NCI-H187 treated with DMSO at 0.1 percent for 48 hours (cell line): ENCODE data around the gene CHIA.

Experiments
- DNase-seq: peaks from one replicate; lab custom pipeline; 2025; lab: John Stamatoyannopoulos, UW

Gene CHIA

GRCh38 chr1:111290630-111291029 lies at the start of gene CHIA:
Gene CHIA (plus strand): TSS chr1:111290851. CDS start chr1:111310468, 19,617 bp downstream.
- peak; percentile 21 for DNase-seq

- DNase-seq = no peak
Observed at GRCh38 chr1:111241797-111242196, 48.9 kb upstream of the CHIA start.

- DNase-seq = no peak
Observed at GRCh38 chr1:111242805-111243523, 47.7 kb upstream of the CHIA start.

GRCh38 chr1:111247125-111247838 lies 43.4 kb upstream of the CHIA start:
- no peak for DNase-seq

GRCh38 chr1:111249960-111250359 lies 40.7 kb upstream of the CHIA start:
- DNase-seq = no peak

GRCh38 chr1:111251570-111251969 lies 39.1 kb upstream of the CHIA start:
- no peak for DNase-seq

- DNase-seq = no peak
Observed at GRCh38 chr1:111252786-111253185, 37.9 kb upstream of the CHIA start.

- no peak for DNase-seq
Observed at GRCh38 chr1:111253876-111254275, 36.8 kb upstream of the CHIA start.

- no peak for DNase-seq
Observed at GRCh38 chr1:111256988-111257658, 33.5 kb upstream of the CHIA start.

GRCh38 chr1:111267801-111268508 lies 22.7 kb upstream of the CHIA start:
- no peak for DNase-seq

- DNase-seq = no peak
Observed at GRCh38 chr1:111269825-111270406, 20.7 kb upstream of the CHIA start.

GRCh38 chr1:111270771-111271463 lies 19.7 kb upstream of the CHIA start:
- DNase-seq = no peak

GRCh38 chr1:111271464-111271801 lies 19.2 kb upstream of the CHIA start:
- no peak for DNase-seq

GRCh38 chr1:111272081-111272480 lies 18.6 kb upstream of the CHIA start:
- DNase-seq = no peak

GRCh38 chr1:111274653-111275052 lies 16.0 kb upstream of the CHIA start:
- DNase-seq = no peak

GRCh38 chr1:111275079-111275478 lies 15.6 kb upstream of the CHIA start:
- no peak for DNase-seq

- no peak for DNase-seq
Observed at GRCh38 chr1:111275780-111276433, 14.7 kb upstream of the CHIA start.

GRCh38 chr1:111279144-111279543 lies 11.5 kb upstream of the CHIA start:
- DNase-seq = no peak

- DNase-seq = no peak
Observed at GRCh38 chr1:111280267-111280666, 10.4 kb upstream of the CHIA start.

- no peak for DNase-seq
Observed at GRCh38 chr1:111281411-111281810, 9.2 kb upstream of the CHIA start.

- DNase-seq = no peak
Observed at GRCh38 chr1:111283838-111284237, 6.8 kb upstream of the CHIA start.
